Left forelimb (tissue), 1 donor: ENCODE measurements around the gene TREX2.
"Not testable (repeated sequence)": the region's sequence is repeated elsewhere in the genome, so short reads cannot be mapped to it uniquely, and the experiment has no call there.

Experiments used
- DNase-seq: peaks from one replicate; pipeline ENCODE4 v3.0.0-alpha.2; 2018; ENCODE audit warnings: low spot score

The TREX2 gene

DNA sequence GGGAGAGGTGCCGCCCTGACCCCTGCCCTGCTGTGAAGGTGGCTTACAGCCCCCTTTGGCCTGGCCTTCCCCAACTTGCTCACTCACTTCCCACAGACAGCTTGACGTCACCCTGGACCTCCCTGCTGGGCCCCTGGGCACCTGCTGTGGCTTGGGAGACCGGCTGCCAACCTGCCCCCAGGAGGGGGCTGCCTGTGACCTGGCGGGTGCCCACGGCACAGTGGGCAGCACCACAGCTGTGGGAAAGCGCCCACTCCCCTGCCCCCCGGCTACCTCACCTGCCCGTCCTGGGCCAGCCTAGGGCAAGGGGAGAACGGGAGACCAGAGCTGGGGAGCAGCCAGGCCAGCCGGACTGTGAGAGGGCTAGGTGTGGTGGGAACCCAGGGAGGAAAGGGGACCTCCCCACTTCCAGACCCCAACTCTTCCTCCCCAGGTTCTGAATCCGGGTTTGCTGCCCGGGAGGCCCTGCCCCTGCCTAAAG is 36.9 kb downstream of the TREX2 start:
- no peak for DNase-seq

DNA sequence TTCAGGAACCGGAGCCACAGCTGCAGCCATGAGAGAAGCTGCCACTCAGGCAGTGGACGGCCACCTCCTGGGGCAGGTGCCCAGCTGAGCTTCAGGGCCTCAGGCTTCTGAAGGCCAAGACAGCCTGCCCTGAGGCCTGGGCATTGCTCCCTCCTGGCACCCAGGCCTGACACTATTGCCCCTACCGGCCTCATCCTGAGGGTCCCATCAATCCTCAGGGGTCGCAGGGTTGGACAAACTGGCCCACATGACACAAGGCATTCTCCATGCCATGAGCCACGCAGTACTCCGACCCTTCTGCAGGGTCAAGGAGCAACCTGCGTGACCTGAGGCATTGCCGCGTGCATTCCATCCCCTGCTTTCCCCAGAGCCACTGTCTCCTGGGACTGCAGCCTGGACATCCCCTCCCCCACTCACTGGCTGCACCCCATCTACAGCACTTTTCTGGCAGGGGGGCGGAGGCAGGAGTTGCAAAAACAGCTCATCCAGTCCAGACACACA is 37.6 kb downstream of the TREX2 start:
- no peak for DNase-seq

DNA sequence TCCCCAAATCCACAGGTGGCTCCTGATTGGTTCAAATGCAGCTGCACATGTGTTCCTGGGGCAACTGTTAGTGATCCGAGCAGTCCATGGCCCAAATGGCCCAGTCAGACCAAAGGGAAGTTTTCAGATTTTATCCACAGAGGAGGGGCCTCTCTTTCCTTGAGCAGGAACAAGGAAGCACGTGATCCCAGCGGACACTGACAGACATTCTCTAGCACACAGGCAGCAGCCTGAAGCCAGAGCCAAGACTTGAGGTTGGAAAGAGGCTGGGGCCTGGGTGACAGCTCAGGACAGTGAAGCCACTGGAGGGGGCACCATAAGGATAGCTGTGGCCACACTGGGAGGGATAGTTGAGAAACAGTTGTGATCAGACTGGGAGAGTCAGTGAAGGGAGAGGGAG is 38.1 kb downstream of the TREX2 start:
- DNase-seq: no peak

DNA sequence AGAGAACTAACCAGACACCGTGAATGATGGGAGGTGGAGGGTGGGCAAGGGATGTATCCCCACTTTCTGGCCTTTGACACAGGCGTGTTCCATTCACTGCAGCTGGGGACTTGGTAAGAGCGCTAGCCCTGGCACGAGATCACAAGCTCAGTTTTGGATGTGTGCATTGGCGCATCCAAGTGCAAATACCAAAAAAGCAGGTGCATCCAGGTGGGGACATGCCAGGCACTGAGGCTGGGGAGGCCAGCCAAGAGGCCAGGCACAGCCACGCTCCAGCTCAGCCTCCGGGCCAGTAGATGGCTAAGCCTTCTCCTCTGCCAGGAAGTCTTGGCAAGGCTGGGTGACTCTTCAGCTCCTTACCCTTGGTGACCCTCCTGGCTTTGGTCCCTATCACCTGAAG is 39.0 kb downstream of the TREX2 start:
- DNase-seq: no peak

DNA sequence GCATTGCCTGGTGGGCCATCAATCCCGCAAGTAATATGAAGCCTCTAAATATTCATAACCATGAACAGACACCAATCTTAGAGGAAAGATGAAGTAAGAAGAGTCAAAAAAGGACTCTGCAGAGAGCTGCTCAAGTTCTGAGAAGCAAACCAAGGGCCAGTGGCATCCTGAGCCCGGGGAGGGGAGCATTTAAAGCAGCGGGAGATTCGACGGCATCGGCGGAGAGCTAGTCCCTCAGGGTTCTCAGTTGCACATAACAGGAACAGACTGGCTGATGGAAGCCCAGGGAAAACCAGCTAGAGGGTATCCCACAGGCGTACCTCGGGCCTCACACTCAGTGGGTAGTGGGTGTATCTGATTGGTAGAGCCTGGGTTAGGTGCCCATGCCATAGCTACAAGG is 39.8 kb downstream of the TREX2 start:
- no peak for DNase-seq

DNA sequence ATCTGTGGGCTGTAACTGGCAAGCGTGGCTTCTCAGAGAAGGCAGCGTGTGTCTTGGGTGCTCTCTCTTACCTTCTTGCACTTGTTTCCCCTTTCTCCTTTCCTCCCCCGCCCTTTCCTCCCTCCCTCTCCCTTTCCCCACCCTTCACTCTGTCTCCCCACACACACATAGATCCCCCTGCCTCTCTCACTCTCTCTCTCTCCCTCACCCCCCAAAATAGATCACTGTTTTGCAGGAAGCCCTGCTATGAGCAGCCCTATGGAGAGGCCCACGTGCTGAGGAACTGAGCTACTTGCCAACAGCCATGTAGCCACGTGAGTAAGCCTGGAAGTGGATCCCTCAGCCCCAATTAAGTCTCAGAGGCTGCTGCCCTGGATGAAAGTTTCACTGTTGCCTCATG is 40.4 kb downstream of the TREX2 start:
- no peak for DNase-seq

DNA sequence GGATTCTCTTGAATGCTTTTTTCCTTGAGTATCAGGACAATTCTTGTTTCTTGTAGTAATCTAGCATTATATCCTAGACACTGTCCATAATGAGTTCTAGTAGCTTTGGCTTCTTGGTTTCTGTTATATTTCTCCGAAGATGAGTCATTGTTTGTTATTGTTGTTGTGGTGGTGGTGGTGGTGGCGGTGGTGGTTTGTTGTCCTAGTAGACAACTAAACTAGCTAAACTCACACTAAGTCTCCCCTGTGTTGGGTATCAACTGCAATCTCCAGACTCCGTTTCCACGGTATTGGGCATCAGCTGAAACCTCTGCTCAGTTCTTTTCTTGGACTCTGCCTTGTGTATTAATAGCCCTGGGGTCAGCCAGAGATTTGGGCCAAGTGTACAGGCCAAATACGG is 41.5 kb downstream of the TREX2 start:
- not testable (repeated sequence) for DNase-seq

DNA sequence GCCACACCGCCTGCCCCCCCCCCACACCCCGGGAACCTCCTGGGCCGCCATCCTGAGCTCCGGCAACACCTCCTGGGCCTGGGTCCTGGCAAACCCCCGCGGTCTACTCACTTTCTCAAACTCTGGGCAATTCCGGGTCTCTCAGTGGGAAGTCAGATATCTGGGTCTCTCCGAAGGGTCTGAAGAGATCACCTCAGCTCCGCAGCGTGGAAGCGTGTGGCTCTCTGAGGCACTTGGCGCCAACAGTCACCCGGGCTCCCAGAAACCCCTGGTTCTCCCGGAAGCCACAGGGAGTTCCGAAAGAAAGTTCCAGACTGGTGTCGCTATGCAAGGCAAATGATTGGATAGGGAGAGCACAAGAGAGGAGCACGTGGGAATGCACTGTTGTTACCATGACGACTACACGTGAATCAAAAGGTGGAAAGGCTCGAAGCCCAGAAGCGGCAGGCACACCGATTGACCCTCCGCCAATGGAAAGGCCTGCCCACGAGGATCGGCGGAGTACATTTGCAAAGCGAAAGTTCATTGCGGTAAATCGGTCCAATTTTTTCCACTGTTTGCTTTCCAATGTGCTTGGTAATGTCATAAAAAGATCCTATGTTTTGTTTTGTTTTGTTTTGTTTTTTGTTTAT is 44.6 kb downstream of the TREX2 start, which contains the start of gene PNMA6E:
Gene PNMA6E, minus strand, starts transcription at position 218 of the 632 bp plus-strand sequence. CDS start 2,501 bp downstream, outside the sequence.
- no peak for DNase-seq

DNA sequence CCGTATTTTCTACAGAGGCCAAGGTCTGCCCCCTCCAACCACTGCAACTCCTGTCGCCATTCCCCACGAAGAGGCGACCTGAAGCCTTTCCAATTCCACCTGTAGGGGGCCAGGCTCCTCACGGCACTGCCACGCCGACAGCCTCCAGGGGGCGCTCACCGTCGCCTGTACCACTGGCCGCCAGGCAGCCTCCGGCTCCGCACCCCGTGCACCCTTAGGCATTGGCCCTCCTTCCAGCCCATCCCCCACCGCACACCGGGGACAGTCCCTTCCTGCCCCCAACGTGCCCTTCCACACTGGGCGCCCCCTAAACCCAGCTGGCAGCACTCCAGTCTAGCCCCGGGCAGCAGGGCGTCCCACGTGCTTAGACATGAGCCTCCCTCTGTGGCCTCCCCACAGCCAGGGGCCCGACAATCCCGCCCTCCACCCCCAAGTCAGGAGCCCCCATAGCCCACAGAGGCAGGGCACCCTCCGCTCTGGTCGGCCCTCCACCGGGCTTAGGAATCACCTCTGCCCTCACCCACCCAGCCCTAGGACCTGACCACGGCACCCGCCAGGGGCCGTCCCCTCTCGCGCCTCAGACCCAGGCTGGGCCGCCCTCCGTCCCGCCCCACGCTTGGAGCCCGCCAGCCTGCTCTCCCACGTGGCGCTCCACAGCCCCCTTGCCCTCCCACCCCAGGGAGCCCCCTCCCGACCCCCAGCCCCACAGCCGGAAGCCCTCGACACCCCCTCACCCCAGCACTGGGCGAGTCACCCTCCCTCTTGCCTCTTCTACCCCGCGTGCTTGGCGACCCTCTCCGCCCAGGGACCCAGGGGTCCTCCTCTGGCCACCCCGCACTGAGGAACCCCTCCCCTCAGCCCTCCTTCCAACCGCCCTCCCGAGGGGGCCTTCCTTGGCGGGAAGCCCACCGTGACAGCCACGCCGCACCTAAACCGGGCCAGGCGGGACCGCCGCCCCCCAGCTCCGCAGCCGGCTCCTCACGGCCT is 45.4 kb downstream of the TREX2 start:
- no peak for DNase-seq

DNA sequence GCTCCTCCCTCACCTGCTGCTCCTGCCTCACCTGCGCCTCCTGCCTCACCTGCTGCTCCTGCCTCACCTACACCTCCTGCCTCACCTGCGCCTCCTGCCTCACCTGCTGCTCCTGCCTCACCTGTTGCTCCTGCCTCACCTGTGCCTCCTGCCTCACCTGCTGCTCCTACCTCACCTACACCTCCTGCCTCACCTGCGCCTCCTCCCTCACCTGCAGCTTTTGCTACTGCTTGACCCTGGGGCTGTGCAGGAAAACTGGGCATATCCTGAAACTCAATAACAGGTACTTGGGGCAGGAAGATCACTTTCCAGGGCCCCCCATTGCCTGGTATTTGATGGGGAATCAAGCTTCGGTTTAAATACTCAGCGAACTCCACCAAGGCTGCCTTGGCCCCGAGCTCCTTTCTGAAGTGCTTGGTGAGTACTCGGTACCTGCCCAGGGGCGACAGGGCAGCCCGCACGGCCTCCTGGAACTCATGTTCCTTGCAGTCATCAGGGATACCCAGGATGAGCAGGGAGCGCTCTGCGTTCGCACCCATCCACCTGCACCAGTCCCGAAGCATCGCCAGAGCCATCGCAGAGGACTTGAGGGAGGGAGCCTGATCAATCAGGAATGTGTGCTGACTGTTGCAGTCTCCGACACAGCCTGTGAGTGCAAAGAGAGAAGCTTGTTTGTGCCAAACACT is 47.4 kb downstream of the TREX2 start:
- no peak for DNase-seq

DNA sequence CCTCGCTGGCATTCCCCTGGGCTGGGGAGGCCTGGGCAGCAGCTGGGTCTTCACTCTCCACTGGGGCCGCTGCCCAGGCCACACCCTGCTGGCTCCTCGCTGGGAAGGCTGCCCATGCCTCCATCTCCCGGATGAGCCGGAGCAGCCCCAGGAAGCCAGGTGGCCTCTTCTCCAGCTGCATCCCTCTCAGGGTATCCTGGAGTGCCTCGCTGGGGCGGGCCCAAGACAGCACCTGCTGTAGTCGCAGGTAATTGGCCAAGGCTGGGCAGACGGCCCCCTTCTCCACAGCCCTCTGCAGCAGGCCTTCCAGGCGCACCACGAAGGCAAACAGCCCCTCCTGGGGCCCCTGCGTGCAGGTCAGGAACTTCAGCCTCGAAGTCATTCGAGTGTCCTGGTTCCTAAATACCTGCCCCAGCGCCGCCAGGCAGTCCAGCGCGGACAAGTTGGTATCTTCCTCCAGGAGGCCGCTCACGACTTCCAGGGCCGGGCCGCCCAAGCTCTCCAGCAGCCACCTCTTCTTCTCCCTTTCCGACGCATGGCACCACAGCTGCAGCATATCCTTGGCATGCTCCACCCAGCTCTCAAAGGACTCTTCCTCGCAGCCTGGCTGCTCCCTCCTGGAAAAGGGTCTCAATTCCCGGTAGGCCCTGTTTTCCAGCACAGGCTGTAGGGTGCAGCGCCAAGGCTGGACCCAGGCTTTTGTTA is 48.4 kb downstream of the TREX2 start:
- DNase-seq: no peak

DNA sequence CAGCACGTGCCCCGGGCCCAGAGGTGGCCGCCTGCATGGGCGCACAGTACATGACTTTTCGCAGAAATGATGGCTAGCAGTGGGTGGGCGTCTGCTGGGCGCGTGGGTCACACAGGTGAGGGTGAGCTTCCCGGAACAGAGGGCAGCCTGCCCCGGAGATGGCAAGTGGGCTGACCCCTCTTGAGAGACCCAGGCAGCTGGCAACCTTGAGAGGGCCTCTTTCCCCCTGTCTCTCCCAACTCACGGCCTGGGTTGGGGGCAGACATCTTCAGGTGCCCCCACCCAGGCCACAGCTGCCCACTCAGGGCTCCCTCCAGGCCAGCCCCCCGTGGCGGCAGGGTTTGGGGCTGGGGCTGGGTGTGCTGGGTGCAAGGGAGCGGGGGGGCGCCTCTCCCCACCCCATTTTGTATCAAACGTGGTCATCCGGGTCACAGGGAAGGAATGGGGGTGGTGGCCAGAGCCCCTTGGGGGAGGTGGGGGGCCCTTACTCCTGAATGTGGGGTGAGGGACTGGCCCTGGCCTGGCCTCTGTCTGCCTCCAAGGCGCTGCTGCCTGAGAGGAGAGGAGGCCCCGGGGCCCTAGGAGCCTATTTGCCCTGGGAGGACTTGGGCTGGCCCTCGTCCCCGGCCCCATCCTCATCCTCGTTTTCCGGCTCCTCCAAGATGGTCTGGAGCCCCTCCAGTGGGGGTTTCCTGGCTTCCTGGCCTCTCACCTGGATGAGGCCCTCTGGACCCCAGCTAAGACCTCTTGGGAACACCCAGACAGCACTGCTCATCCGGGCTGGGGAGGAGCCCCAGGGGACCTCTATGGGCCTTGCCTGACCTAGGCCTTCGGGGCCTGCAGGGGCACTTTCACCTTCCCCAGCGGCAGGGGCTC is 49.3 kb downstream of the TREX2 start:
- no peak for DNase-seq

DNA sequence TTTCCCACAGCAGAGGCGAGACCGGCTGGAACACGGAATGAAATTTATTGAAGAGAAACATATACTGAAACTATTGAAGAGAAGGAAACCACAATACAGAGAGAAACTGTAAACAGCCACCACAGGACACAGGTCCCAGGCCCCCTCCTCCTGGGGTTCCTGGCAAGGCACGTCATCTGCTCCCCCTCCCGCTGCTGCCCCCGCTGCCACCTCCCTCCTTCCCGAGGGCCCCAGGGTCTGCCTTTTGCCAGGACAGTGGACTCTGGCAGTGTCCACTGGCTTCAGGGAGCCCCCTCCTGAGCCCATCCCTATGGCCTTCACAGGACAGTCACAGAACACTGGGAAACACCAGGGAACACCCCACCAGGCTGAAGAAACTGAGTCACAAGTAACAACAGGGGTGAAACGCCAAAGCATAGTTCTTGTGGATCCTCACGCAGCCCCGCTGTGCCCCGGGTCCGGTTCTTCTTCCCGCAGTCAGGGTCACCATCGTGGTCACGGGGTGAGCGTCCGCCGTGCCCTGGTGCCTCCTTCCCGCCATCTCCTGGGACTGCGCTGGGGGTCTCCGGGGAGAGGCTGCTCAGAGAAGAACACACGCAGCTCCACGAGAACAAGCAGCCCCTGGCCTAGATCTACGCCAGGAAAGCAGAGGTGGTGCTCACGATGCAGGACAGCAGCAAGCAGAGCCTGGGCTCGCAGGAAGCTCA is 50.1 kb downstream of the TREX2 start:
- DNase-seq: no peak

DNA sequence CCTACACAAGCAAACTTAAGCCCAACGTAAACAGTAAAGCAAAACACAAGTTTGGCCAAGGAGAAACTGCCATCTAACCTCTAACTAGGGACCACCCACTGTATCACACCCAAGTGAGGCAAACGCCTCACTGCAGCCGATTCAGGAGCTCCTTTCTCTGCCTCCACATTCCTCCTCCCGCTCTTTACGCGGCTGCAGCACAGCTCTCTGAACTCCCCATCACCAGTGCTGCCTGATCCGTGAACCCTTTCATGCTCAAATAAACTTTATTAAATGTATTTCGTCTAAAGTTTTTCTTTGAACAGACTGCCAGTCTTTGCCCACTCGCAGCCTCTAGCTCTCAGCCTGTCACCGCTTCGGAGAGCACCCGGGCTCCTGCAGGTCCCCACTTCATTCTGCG is 51.2 kb downstream of the TREX2 start:
- no peak for DNase-seq
